Right lung (tissue), 5 donors: ENCODE measurements around the gene LUZP2. TPM values are rescaled to one million over a fixed set of nuclear protein-coding genes. Genes with fewer than 3 reads are reported as not detected.

ENCODE experiments used
- DNase-seq, 2 donors: peaks; one replicate each; pipeline ENCODE4 v3.0.0-alpha.2; 2013
- polyA plus RNA-seq, 5 donors: library from polyadenylated mRNA; unstranded; fragments of 120-200 nt; gene quantifications; one replicate each; pipeline versions ENCODE4 v1.2.1 to v1.2.3, GENCODE V29; 2013; ENCODE audit warnings: inconsistent platforms in 1 of 5, low replicate concordance in 1 of 5; ENCODE audit not compliant: insufficient read length in 5 of 5, insufficient read depth in 1 of 5

The LUZP2 gene
- polyA plus RNA-seq, 5 donors, result 2.9 to 10.0 (median 4.1) TPM

DNA sequence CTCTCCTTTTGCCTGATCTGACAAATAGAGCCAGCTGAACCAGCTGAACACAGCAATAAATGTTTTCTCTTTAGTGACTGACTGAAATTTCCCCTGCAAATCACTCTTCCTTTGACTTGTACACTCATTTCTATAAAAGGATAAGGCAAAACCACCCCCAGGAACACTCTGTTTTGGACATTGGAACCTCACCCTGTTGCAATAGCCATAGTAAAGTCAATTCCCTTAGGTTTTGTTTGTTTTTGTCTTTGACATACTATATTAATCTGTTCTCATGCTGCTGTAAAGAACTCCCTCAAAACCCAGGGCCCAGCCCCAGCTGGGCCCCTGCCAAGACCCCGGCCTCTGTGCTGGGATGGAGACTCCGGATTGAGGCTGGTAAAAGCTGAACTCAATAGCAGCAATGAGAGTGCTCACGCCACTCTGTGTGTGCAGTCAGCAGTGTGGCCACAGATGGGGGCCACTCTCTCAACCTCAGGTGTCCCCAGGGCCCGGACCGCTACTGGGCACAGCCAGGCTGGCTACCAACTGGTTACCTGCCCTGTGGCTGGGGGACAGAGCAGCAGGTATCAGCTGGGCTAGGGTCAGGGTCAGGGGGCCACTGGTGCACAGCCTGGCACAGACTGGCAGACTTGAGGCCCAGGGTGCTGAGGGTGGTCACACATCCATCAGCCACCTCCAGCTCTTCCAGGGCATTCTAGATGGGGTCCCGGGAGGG lies 597.4 kb downstream of the LUZP2 start:
- DNase-seq, result no peak

DNA sequence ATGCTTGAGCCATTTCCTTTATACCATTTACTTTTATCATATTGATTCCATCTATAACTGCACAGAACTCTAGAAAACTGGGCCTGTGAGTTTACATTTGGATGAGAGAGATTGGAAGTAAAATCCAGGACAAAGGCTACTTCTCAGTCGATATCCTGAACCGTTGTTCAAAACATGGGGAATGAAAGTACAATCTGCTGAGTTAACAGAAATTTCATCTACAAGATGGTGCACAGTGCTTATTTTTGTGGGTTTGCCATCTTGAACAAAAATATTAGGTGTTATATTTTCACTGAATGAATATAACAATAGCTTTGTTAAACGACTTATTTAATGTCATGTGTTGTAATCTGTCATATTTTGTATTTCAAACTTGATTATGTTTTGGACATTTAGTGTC lies 622.6 kb downstream of the LUZP2 start:
- no peak for DNase-seq
